NB4 (cell line): Measurements from ENCODE around the gene MOGAT3.

Experiments used
- DNase-seq: peaks from one replicate; pipeline ENCODE4 v3.0.0; 2010; ENCODE audit warnings: low read depth
- H3K4me3 ChIP-seq: one replicate; pipeline ENCODE4 v1.5.1; 2011; ENCODE audit warnings: mild to moderate bottlenecking, low read depth, low read length, moderate library complexity
- MYC ChIP-seq: IDR thresholded peaks from 2 replicates; pipeline ENCODE4 v1.6.1; 2011; ENCODE audit warnings: low read depth, low read length
- POLR2A ChIP-seq: IDR thresholded peaks from 2 replicates; pipeline ENCODE4 v1.6.1; 2011; ENCODE audit warnings: mild to moderate bottlenecking; ENCODE audit not compliant: insufficient read length; ENCODE audit errors: extremely low read depth
- TF ChIP-seq, protein P1 (sequence below): IDR thresholded peaks from one replicate; pipeline ENCODE4 v1.5.1; 2012; ENCODE audit warnings: low read depth, low read length
- TF ChIP-seq, protein P2 (sequence below): IDR thresholded peaks from 2 replicates; pipeline ENCODE4 v1.6.1; 2011; ENCODE audit warnings: low read depth, low read length

The MOGAT3 gene

DNA sequence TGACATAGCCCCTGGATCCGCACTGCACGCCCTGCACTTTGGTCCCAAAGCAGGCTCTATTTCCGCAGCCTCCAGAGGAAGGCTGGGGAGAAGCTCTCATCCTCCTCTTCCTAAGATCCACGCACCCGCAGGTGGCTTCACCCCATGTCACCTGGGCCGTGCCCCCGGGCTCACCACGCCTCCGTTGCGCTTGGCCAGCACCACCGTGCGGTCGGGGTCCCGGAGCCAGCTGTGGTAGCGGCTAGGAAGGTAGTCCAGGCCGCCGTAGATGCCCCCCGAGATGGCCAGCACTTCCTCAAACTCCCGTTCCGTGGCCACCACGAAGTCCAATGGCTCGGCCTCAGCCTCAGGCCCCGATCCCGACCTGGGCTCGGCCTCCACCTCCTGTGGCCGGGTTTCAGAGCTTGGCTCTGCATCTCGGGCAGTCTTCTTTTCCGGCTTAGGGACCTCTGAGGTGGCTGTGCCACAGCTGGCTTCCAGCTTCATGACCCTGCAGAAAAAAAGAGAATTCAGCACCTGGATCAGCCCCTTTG, 26.4 kb downstream of the MOGAT3 start:
- no peak for DNase-seq
- TF ChIP-seq, protein P1, sequence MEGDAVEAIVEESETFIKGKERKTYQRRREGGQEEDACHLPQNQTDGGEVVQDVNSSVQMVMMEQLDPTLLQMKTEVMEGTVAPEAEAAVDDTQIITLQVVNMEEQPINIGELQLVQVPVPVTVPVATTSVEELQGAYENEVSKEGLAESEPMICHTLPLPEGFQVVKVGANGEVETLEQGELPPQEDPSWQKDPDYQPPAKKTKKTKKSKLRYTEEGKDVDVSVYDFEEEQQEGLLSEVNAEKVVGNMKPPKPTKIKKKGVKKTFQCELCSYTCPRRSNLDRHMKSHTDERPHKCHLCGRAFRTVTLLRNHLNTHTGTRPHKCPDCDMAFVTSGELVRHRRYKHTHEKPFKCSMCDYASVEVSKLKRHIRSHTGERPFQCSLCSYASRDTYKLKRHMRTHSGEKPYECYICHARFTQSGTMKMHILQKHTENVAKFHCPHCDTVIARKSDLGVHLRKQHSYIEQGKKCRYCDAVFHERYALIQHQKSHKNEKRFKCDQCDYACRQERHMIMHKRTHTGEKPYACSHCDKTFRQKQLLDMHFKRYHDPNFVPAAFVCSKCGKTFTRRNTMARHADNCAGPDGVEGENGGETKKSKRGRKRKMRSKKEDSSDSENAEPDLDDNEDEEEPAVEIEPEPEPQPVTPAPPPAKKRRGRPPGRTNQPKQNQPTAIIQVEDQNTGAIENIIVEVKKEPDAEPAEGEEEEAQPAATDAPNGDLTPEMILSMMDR, result no peak
- TF ChIP-seq, protein P2, sequence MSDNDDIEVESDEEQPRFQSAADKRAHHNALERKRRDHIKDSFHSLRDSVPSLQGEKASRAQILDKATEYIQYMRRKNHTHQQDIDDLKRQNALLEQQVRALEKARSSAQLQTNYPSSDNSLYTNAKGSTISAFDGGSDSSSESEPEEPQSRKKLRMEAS, result no peak
- H3K4me3 ChIP-seq, result no peak overlapping the region

DNA sequence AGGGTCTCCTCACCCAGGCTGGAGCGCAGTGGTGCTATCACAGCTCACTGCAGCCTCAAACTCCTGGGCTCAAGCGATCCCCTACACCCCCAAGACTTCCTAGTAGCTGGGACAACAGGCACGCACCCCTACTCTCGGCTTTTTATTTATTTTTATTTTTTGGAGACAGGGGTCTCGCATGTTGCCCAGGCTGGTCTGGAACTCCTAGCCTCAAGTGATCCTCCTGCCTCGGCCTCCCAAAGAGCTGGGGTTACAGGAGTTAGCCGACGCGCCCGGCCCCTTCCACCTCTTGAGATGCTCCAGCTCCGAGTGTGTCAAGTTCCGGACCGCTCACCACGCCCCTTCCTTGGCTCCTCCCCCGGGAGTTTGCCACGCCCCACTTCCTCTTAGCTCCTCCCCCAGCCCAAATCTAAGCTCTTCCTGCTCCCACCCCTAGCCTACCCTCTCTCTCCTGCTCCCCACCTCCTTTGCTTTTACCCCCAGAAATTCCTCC, 27.0 kb downstream of the MOGAT3 start:
- TF ChIP-seq, protein P2, result no peak
- TF ChIP-seq MYC, result no peak
- TF ChIP-seq, protein P1, result no peak
- TF ChIP-seq POLR2A, result no peak
- no peak overlapping the region for H3K4me3 ChIP-seq
- DNase-seq, result peak; percentile 74

DNA sequence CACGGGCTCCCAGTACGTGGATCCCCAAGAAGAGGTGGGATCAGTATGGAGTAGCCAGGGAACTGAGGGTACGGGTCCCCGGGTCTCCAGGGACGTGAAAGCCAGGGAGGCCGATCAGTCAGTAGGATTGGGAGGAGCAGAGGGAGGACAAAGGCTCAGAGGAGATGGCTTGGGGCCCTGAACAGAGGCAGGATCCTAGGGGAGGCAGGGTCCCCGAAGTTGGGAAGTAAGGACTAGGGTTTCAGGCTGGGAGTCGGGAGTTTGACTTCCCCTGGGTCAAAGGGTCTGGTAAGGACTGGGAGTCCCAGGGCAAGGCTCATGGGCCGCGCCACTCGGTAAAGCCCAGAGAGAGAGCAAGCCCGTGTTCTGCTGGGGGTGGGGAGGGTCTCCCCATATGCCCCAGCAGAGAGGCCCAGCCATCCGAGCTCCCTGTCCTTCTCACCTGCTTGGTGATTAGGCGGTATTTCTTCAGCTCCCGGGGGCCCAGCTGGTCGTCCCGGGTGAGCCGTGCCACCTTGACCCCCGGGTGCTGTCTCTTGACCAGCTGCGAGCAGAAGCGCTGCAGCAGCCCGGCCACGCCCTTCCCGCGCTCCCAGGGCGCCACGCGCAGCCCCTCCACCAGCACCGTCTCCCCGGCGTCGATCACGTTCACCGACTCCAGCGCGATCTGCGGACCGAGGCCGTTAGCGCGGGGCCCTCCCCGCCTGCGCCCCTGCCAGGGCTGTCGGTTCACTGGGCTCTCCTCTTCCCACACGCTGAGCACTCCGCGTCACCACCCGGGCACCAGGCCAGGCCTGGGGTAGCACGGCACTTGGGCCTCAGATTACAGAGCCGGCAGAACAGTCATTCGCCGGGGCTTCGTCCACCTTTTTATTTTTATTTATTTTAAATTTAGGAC, 27.7 kb downstream of the MOGAT3 start:
- TF ChIP-seq, protein P1, result no peak
- no peak for TF ChIP-seq POLR2A
- TF ChIP-seq, protein P2, result no peak
- TF ChIP-seq MYC, result no peak
- no peak for DNase-seq
- no peak overlapping the region for H3K4me3 ChIP-seq

DNA sequence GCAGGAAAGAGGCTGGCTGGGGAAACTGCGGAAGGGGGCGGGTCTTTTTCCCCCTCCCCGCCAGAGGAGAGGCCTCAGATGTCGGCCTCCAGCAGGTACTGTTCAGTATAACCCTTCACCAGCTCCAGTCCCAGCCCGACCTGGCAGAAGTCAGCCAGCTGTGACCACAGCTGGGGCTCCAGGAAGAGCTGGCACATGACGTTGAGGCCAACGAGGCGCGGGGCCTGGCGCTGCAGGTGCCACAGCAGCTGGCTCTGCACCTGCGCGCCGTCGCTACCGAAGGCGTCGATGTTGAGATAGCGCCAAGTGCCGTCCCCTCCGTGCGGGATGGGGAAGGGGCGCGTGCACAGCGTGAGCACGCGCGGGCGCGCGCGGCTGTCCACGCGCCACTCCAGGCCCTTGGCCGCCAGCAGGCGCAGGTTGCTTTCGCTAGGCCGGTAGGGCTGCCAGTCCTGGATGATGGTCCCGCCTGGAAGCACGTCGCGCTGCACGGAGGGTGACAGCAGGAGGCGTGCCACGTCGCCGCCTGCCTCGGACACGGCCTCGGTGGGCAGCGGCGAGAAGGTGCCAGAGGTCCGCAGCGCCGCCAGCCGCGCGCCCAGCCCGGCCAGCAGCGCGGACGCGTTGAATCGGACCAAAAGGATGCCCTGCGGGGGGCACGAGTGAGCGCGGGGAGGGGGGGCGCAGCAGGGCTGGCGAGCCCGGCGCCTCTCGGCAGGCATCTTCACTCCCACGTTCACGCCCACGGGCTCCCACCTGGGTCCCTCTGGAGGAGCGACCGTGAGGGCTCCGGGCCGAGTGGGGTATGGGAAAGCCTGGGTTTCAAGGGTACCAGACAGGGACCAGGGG, 28.6 kb downstream of the MOGAT3 start:
- no peak for DNase-seq
- TF ChIP-seq MYC, result no peak
- TF ChIP-seq, protein P1, result no peak
- TF ChIP-seq, protein P2, result no peak
- TF ChIP-seq POLR2A, result no peak
- no peak overlapping the region for H3K4me3 ChIP-seq

DNA sequence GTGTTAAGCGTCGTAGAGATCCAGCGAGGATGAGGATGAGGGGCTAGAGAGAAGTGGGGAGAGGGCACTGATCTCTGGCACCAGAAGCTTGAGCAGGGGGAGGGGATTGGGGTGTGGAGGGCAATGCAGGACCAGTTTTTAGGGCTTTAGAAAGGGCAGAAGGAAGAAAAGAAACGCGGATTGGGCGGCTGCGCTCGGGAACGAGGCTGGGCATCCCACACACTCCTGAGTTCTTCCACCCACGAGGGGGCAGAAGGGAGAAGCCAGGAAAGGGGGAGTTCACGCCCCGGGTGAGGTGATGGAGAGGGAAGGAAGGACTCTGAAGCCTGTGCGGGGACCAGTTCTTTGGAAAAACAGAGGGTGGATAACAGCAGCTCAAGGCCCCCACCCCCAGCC, 29.4 kb downstream of the MOGAT3 start:
- DNase-seq, result no peak
- H3K4me3 ChIP-seq, result no peak overlapping the region
- TF ChIP-seq, protein P1, result peak; percentile 19
- no peak for TF ChIP-seq POLR2A
